Calu3 (cell line): ENCODE measurements around the gene PARD3. TPM values are rescaled to one million over a fixed set of nuclear protein-coding genes. Genes with fewer than 3 reads are reported as not detected.

Experiments
- BruUV-seq: library from RNA; stranded (reverse); fragments of 400-500 nt; replicated peaks from 2 replicates; lab custom pipeline; 2021; lab: Mats Ljungman, UMichigan
- CTCF ChIA-PET: fragments of 300-600 bp; sonication (Branson Sonifier 250); formaldehyde crosslinking; loops from one replicate; lab custom pipeline; 2022; ENCODE audit warnings: antibody characterized with exemption; lab: Charles Lee
- DNase-seq: peaks from one replicate; pipeline ENCODE4 v3.0.0; 2022
- H3K27ac Mint-ChIP-seq: one replicate; pipeline ENCODE4 v1.8.0; 2022; ENCODE audit warnings: mixed read lengths; ENCODE audit not compliant: unreplicated experiment
- H3K27me3 Mint-ChIP-seq: one replicate; pipeline ENCODE4 v1.8.0; 2022; ENCODE audit warnings: mixed read lengths; ENCODE audit not compliant: unreplicated experiment
- H3K36me3 Mint-ChIP-seq: one replicate; pipeline ENCODE4 v1.8.0; 2022; ENCODE audit warnings: mild to moderate bottlenecking, moderate library complexity, mixed read lengths; ENCODE audit not compliant: insufficient read depth, unreplicated experiment
- H3K4me1 Mint-ChIP-seq: one replicate; pipeline ENCODE4 v1.8.0; 2022; ENCODE audit warnings: mild to moderate bottlenecking, low read depth, mixed read lengths; ENCODE audit not compliant: unreplicated experiment
- H3K4me3 Mint-ChIP-seq: one replicate; pipeline ENCODE4 v1.8.0; 2022; ENCODE audit warnings: mild to moderate bottlenecking, low read depth, moderate library complexity, mixed read lengths; ENCODE audit not compliant: unreplicated experiment
- H3K9me3 Mint-ChIP-seq: one replicate; pipeline ENCODE4 v1.8.0; 2022; ENCODE audit warnings: low read depth, mixed read lengths; ENCODE audit not compliant: unreplicated experiment
- CTCF ChIP-seq: fragments of 200-600 bp; IDR thresholded peaks from one replicate; pipeline ENCODE4 v1.8.0; 2022; ENCODE audit warnings: antibody characterized with exemption; ENCODE audit not compliant: unreplicated experiment
- intact Hi-C: fragments of 100-400 bp; cut with micrococcal nuclease; formaldehyde crosslinking; loops from one replicate; pipeline ENCODE4 v1.10.0; 2022; ENCODE audit not compliant: unreplicated experiment
- total RNA-seq: library from RNA; stranded (reverse); gene quantifications from 2 replicates; pipeline ENCODE4 v1.2.3, GENCODE V29; 2022

The PARD3 gene
- total RNA-seq, 1 experiment from 2014 or later = 62.4 TPM

GRCh38 chr10:34669079-34669478 is 146.0 kb downstream of the PARD3 start:
- TF ChIP-seq CTCF = no peak
- Mint-ChIP-seq H3K4me3 (no peak overlapping the region), H3K27me3 (no peaks in the 10 kb centered on the region), H3K27ac (no peak overlapping the region), H3K9me3 (no peaks in the 10 kb centered on the region), H3K36me3 (no peaks in the 10 kb centered on the region), H3K4me1 (peaks cover 17% of the 10 kb centered on the region)
- CTCF ChIA-PET = no interaction called here
- no TSS peak for BruUV-seq
- intact Hi-C loops = loop anchor here (5.0 kb wide), 3 partner anchors 143 to 358 kb away; no protein-coding TSS in a partner anchor
- DNase-seq = no peak

- H3K27ac Mint-ChIP-seq = no peak overlapping the region
- H3K4me3 Mint-ChIP-seq = no peak overlapping the region
- intact Hi-C loops = loop anchor here (5.0 kb wide), 3 partner anchors 145 to 360 kb away; no protein-coding TSS in a partner anchor
These were observed 147.9 kb downstream of the PARD3 start for GRCh38 chr10:34667177-34667576.

GRCh38 chr10:34666008-34666704 is 148.9 kb downstream of the PARD3 start:
- Mint-ChIP-seq H3K36me3 (no peaks in the 10 kb centered on the region), H3K4me1 (peaks cover 17% of the 10 kb centered on the region), H3K9me3 (no peaks in the 10 kb centered on the region), H3K27ac (no peak overlapping the region), H3K27me3 (no peaks in the 10 kb centered on the region), H3K4me3 (no peak overlapping the region)
- intact Hi-C loops = loop anchor here (5.0 kb wide), 3 partner anchors 146 to 361 kb away; no protein-coding TSS in a partner anchor
- peak; percentile 54 for DNase-seq
- TF ChIP-seq CTCF = no peak
- no TSS peak for BruUV-seq
- CTCF ChIA-PET = interaction anchor here (0.6 to 1.0 kb wide), 6 partner anchors 55 to 401 kb away, joined by 3 to 9 read pairs (median 4); no protein-coding TSS in a partner anchor

More at GRCh38 chr10:34667177-34667576, 147.9 kb downstream of the PARD3 start:
- no peak for DNase-seq
- H3K36me3 Mint-ChIP-seq = no peaks in the 10 kb centered on the region
- no TSS peak for BruUV-seq
- TF ChIP-seq CTCF = no peak
- H3K27me3 Mint-ChIP-seq = no peaks in the 10 kb centered on the region
- CTCF ChIA-PET = interaction anchor here (0.6 kb wide), 1 partner anchor 287 kb away, joined by 5 read pairs; no protein-coding TSS in a partner anchor
- H3K4me1 Mint-ChIP-seq = peaks cover 17% of the 10 kb centered on the region
- no peaks in the 10 kb centered on the region for H3K9me3 Mint-ChIP-seq

GRCh38 chr10:34664706-34665105 is 150.4 kb downstream of the PARD3 start:
- no peak overlapping the region for H3K27ac Mint-ChIP-seq

More at GRCh38 chr10:34664706-34665105, 150.4 kb downstream of the PARD3 start:
- Mint-ChIP-seq H3K4me1 (peaks cover 22% of the 10 kb centered on the region), H3K4me3 (no peak overlapping the region), H3K36me3 (no peaks in the 10 kb centered on the region), H3K9me3 (no peaks in the 10 kb centered on the region), H3K27me3 (no peaks in the 10 kb centered on the region)
- TF ChIP-seq CTCF = no peak
- CTCF ChIA-PET = no interaction called here
- intact Hi-C loops = loop anchor here (5.0 kb wide), 3 partner anchors 148 to 363 kb away; no protein-coding TSS in a partner anchor
- DNase-seq = no peak
- BruUV-seq = no TSS peak
